MM.1S (cell line): ENCODE data around the gene FIGNL2.

ENCODE experiments used
- EZH2 ChIP-seq: fragments of 300-600 bp; sonication (generic); optimal IDR thresholded peaks from 2 replicates; pipeline ENCODE3; 2017; ENCODE audit warnings: low read depth, mild to moderate bottlenecking, antibody characterized with exemption, low read length, mixed read lengths
- EZH2phosphoT487 ChIP-seq: fragments of 300-600 bp; sonication (generic); IDR thresholded peaks from 2 replicates; pipeline ENCODE4 v1.6.1; 2018; ENCODE audit warnings: antibody characterized with exemption, low read length
- TF ChIP-seq, protein P1 (sequence below): fragments of 300-600 bp; sonication (generic); IDR thresholded peaks from 2 replicates; pipeline ENCODE4 v1.5.1; 2016; ENCODE audit warnings: antibody characterized with exemption, low read length, mixed read lengths

GRCh38 chr12:51864833-51865670, 16.5 kb upstream of the FIGNL2 start:
- TF ChIP-seq, protein P1, sequence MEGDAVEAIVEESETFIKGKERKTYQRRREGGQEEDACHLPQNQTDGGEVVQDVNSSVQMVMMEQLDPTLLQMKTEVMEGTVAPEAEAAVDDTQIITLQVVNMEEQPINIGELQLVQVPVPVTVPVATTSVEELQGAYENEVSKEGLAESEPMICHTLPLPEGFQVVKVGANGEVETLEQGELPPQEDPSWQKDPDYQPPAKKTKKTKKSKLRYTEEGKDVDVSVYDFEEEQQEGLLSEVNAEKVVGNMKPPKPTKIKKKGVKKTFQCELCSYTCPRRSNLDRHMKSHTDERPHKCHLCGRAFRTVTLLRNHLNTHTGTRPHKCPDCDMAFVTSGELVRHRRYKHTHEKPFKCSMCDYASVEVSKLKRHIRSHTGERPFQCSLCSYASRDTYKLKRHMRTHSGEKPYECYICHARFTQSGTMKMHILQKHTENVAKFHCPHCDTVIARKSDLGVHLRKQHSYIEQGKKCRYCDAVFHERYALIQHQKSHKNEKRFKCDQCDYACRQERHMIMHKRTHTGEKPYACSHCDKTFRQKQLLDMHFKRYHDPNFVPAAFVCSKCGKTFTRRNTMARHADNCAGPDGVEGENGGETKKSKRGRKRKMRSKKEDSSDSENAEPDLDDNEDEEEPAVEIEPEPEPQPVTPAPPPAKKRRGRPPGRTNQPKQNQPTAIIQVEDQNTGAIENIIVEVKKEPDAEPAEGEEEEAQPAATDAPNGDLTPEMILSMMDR, result no peak
- TF ChIP-seq EZH2, result no peak
- no peak for TF ChIP-seq EZH2phosphoT487
